A549 (cell line): ENCODE data around the gene GM2A. TPM values are rescaled to one million over a fixed set of nuclear protein-coding genes. Genes with fewer than 3 reads are reported as not detected.

ENCODE experiments used
- ATAC-seq, 2 experiments: fragments of 200-7000 bp in 1 of 2; fragments of >200 bp in 1 of 2; cut with Nextera tagmentation in 1 of 2; cut with Tn5 transposase in 1 of 2; 3 replicates each; pipeline versions ENCODE4 v1.8.0 to v1.9.1; 2018 to 2020; ENCODE audit warnings: mild to moderate bottlenecking in 1 of 2, moderate library complexity in 1 of 2
- CTCF ChIA-PET: fragments of 300-600 bp; sonication (Branson Sonifier 250); formaldehyde crosslinking; extraction: SDS; loops from one replicate; lab custom pipeline; 2021; ENCODE audit warnings: antibody characterized with exemption, inconsistent platforms; lab: Yijun Ruan, JAX
- POLR2A ChIA-PET: fragments of 350-600 bp; formaldehyde crosslinking; extraction: SDS; loops from one replicate; lab custom pipeline; 2021; ENCODE audit warnings: antibody characterized with exemption, inconsistent platforms; lab: Yijun Ruan, JAX
- DNase-seq, 2 experiments: peaks; one replicate each; pipeline versions ENCODE4 v3.0.0 to v3.0.0-alpha.2; 2011 to 2016; ENCODE audit warnings: low read depth in 1 of 2, low spot score in 1 of 2
- FAIRE-seq: peaks from 2 replicates; lab custom pipeline; 2011; peaks lifted over from hg19 to GRCh38; lab: Jason Lieb, UNC
- H3K27ac ChIP-seq, 2 experiments: fragments of >200 bp; sonication (Bioruptor Twin); formaldehyde crosslinking; 3 replicates each; pipeline ENCODE4 v1.5.1; 2016 to 2017
- H3K4me1 ChIP-seq: fragments of >200 bp; sonication (Bioruptor Twin); formaldehyde crosslinking; 3 replicates; pipeline ENCODE4 v1.6.1; 2016
- H3K4me2 ChIP-seq: fragments of >200 bp; sonication (Bioruptor Twin); formaldehyde crosslinking; 3 replicates; pipeline ENCODE4 v1.6.1; 2016
- H3K4me3 ChIP-seq: fragments of >200 bp; sonication (Bioruptor Twin); formaldehyde crosslinking; 3 replicates; pipeline ENCODE4 v1.5.1; 2016
- H3K9me3 ChIP-seq: fragments of >200 bp; sonication (Bioruptor Twin); formaldehyde crosslinking; 3 replicates; pipeline ENCODE4 v1.6.1; 2016
- CBX2 ChIP-seq: fragments of 200-600 bp; sonication (generic); IDR thresholded peaks from 2 replicates; pipeline ENCODE4 v1.6.1; 2016; ENCODE audit warnings: low read depth, mild to moderate bottlenecking, borderline replicate concordance
- CEBPB ChIP-seq, 2 experiments: fragments of >200 bp in 1 of 2; sonication (Bioruptor Twin) in 1 of 2; formaldehyde crosslinking in 1 of 2; IDR thresholded peaks; 2 replicates each; pipeline ENCODE4 v1.6.1; 2012 to 2016
- CHD2 ChIP-seq: fragments of 150-350 bp; IDR thresholded peaks from 2 replicates; pipeline ENCODE4 v1.6.1; 2014; ENCODE audit warnings: low read length; ENCODE audit not compliant: partially characterized antibody
- CHD4 ChIP-seq: fragments of 200-600 bp; sonication (generic); IDR thresholded peaks from 2 replicates; pipeline ENCODE4 v1.6.1; 2016; ENCODE audit warnings: antibody characterized with exemption, mild to moderate bottlenecking, borderline replicate concordance
- EP300 ChIP-seq, 2 experiments: fragments of >200 bp; sonication (Bioruptor Twin); formaldehyde crosslinking; IDR thresholded peaks; 2 replicates in 1 of 2; 3 replicates in 1 of 2; pipeline ENCODE4 v1.6.1; 2016 to 2017
- ESRRA ChIP-seq: fragments of 150-350 bp; IDR thresholded peaks from 2 replicates; pipeline ENCODE4 v1.6.1; 2014; ENCODE audit warnings: mild to moderate bottlenecking, low read length, borderline replicate concordance
- GATA3 ChIP-seq: IDR thresholded peaks from 2 replicates; pipeline ENCODE4 v1.6.1; 2012; ENCODE audit warnings: borderline replicate concordance
- KDM5A ChIP-seq: fragments of 200-600 bp; sonication (generic); IDR thresholded peaks from 2 replicates; pipeline ENCODE4 v1.6.1; 2016; ENCODE audit warnings: antibody characterized with exemption, mild to moderate bottlenecking
- NPAS2 ChIP-seq: fragments of 250-450 bp; sonication (Bioruptor Pico); IDR thresholded peaks from 2 replicates; pipeline ENCODE4 v1.8.0; 2022; ENCODE audit warnings: mild to moderate bottlenecking, moderate library complexity, borderline replicate concordance
- PHF8 ChIP-seq: fragments of 200-600 bp; sonication (generic); IDR thresholded peaks from 2 replicates; pipeline ENCODE4 v1.6.1; 2016; ENCODE audit warnings: low read depth, mild to moderate bottlenecking, antibody characterized with exemption, moderate library complexity, borderline replicate concordance
- POLR2A ChIP-seq: IDR thresholded peaks from 2 replicates; pipeline ENCODE4 v1.6.1; 2012; ENCODE audit warnings: mild to moderate bottlenecking, low read length
- RCOR1 ChIP-seq: fragments of 150-350 bp; IDR thresholded peaks from 2 replicates; pipeline ENCODE4 v1.6.1; 2014; ENCODE audit warnings: antibody characterized with exemption, low read length, low read depth
- RNF2 ChIP-seq: fragments of 200-600 bp; sonication (generic); IDR thresholded peaks from 2 replicates; pipeline ENCODE4 v1.6.1; 2016; ENCODE audit warnings: low read depth, mild to moderate bottlenecking, antibody characterized with exemption, moderate library complexity, borderline replicate concordance
- SREBF2 ChIP-seq: fragments of 450-650 bp; IDR thresholded peaks from 2 replicates; pipeline ENCODE4 v1.6.1; 2014; ENCODE audit warnings: mild to moderate bottlenecking, moderate library complexity
- TFCP2L1 ChIP-seq: fragments of 250-450 bp; sonication (Bioruptor Pico); IDR thresholded peaks from 2 replicates; pipeline ENCODE4 v1.5.0; 2021; ENCODE audit warnings: mild to moderate bottlenecking
- ZC3H11A ChIP-seq: fragments of 450-650 bp; IDR thresholded peaks from 2 replicates; pipeline ENCODE4 v1.6.1; 2014; ENCODE audit warnings: antibody characterized with exemption, mild to moderate bottlenecking
- WGBS: methylation state at CpG from one replicate; pipeline ENCODE4 v1.1.6; 2017; ENCODE audit errors: missing lambda C conversion rate; 5-methylcytosine and 5-hydroxymethylcytosine counted together
- polyA minus RNA-seq: library from RNA; depleted of rRNA, polyadenylated mRNA; stranded (reverse); fragments of >200 nt; gene quantifications from 2 replicates; pipeline ENCODE4 v1.2.3, GENCODE V29; 2011; rRNA and poly(A)+ RNA removed
- polyA plus RNA-seq, 4 experiments: library from polyadenylated mRNA; depleted of rRNA in 3 of 4; stranded (reverse); fragments of >200 nt; fragmentation: RNase III in 1 of 4; extraction: RNeasy Plus Mini Kit Qiagen cat#74134 plus additional on column Dnase treatment in 1 of 4; gene quantifications; 2 replicates in 3 of 4; 3 replicates in 1 of 4; pipeline ENCODE4 v1.2.3, GENCODE V29; 2011 to 2017
- TF ChIP-seq, protein P1 (sequence below): IDR thresholded peaks from 2 replicates; pipeline ENCODE4 v1.6.1; 2012; ENCODE audit warnings: low read depth, borderline replicate concordance
- TF ChIP-seq, protein P2 (sequence below): fragments of 250-450 bp; sonication (Bioruptor Pico); IDR thresholded peaks from 2 replicates; pipeline ENCODE4 v1.5.0; 2020; ENCODE audit warnings: low read depth, mild to moderate bottlenecking, moderate library complexity
- TF ChIP-seq, protein P3 (sequence below): IDR thresholded peaks from 2 replicates; pipeline ENCODE4 v1.6.1; 2012
- TF ChIP-seq, protein P4 (sequence below): fragments of 250-450 bp; sonication (Bioruptor Pico); IDR thresholded peaks from 2 replicates; pipeline ENCODE4 v1.5.0; 2021; ENCODE audit warnings: mild to moderate bottlenecking, moderate library complexity, borderline replicate concordance
- TF ChIP-seq, protein P5 (sequence below): fragments of >200 bp; sonication (Bioruptor Twin); formaldehyde crosslinking; IDR thresholded peaks from 3 replicates; pipeline ENCODE4 v1.5.1; 2016

Gene GM2A
- polyA plus RNA-seq (2011; rRNA removed) (9.6 and 13.8 TPM in 2 replicates), polyA plus RNA-seq (2017; fragmentation: RNase III; extraction: RNeasy Plus Mini Kit Qiagen cat#74134 plus additional on column Dnase treatment) (16.4 to 17.4 TPM (median 17.2 TPM) in 3 replicates), polyA minus RNA-seq (12.8 and 14.3 TPM in 2 replicates)
- 5.9 and 7.8 TPM in 2 replicates for polyA plus RNA-seq (2012; cell fraction: cytosol; rRNA removed)
- 3.9 and 5.2 TPM in 2 replicates for polyA plus RNA-seq (2012; cell fraction: nucleus; rRNA removed)

DNA sequence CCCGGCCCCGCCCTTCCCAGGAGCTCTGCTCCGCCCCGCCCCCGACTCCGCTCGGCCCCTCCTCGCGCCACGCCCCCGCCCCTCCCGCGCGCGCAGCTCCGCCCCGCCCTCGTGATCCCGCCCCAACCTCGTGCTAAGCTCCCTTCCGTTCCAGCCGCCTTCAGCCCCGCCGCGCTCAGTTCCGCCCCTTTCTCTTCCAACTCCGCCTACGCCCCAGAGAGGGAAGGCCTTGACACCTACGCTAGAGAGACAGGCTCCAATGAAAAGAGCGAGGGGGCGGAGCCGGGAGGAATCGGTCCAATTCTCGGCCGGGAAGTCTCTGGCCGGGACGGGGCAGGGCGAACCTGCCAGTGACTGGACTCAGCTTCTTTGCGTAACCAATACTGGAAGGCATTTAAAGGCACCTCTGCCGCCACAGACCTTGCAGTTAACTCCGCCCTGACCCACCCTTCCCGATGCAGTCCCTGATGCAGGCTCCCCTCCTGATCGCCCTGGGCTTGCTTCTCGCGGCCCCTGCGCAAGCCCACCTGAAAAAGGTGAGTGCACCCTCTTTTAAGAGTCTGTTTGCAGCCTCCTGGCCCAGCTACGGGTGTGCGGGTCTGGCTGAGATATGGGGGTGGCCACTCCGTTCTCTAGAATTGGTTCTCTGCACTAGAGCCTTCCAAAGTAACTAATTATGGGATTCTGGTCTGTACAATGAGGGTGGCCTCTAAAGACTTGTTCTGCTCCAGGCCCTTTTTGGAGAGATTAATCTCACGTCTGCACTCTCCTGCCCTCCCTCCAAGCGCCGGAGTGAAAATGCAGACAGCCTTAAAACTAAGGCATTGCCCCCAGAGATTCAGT, at the start of gene GM2A:
Gene GM2A, plus strand, starts transcription at position 424 of the 843 bp plus-strand sequence. Its CDS starts 32 bp downstream, at position 456.
- ATAC-seq, result peak; percentile 96 to 99
- peak within 1 kb of the TSS; percentile 84 for H3K4me2 ChIP-seq
- H3K27ac ChIP-seq, result peak within 1 kb of the TSS; percentile 71 to 86
- H3K4me1 ChIP-seq, result peaks cover 13% of the 10 kb centered on the region; the same call in 2 of the 3 replicates
- DNase-seq, result peak; percentile 98 to 99
- CTCF ChIA-PET, result interaction anchor here (0.7 to 1.9 kb wide), 9 partner anchors 14 to 205 kb away, joined by 3 to 9 read pairs (median 3); partner anchors contain the start of gene SLC36A1
- FAIRE-seq, result no peak
- peak within 1 kb of the TSS; percentile 59 for H3K4me3 ChIP-seq
- POLR2A ChIA-PET, result interaction anchor here (0.6 to 1.6 kb wide), 18 partner anchors 9 to 518 kb away, joined by 3 to 11 read pairs (median 4); partner anchors contain the start of genes ANXA6, CCDC69, DCTN4 and G3BP1
- WGBS, result 8% methylated on average over 19 of the region's 52 CpGs
- TF ChIP-seq KDM5A (no peak), CHD4 (no peak), EP300 (IDR thresholded peaks at IDR 0.05) (no peak), CEBPB (IDR thresholded peaks at IDR 0.05) (peak; percentile 46 to 84; a peak in 3 of 4 replicates), TFCP2L1 (CRISPR knock-in tag) (no peak), NPAS2 (CRISPR knock-in tag) (no peak), CBX2 (no peak), GATA3 (no peak), RCOR1 (no peak), PHF8 (no peak), ZC3H11A (no peak), RNF2 (no peak), POLR2A (peak; percentile 64), CHD2 (no peak), SREBF2 (no peak), ESRRA (no peak)
- TF ChIP-seq, protein P1, sequence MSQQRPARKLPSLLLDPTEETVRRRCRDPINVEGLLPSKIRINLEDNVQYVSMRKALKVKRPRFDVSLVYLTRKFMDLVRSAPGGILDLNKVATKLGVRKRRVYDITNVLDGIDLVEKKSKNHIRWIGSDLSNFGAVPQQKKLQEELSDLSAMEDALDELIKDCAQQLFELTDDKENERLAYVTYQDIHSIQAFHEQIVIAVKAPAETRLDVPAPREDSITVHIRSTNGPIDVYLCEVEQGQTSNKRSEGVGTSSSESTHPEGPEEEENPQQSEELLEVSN, result peak; percentile 69; the same call in 1 of the 2 replicates
- TF ChIP-seq, protein P2, sequence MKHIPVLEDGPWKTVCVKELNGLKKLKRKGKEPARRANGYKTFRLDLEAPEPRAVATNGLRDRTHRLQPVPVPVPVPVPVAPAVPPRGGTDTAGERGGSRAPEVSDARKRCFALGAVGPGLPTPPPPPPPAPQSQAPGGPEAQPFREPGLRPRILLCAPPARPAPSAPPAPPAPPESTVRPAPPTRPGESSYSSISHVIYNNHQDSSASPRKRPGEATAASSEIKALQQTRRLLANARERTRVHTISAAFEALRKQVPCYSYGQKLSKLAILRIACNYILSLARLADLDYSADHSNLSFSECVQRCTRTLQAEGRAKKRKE (CRISPR knock-in tag), result no peak
- TF ChIP-seq, protein P3, sequence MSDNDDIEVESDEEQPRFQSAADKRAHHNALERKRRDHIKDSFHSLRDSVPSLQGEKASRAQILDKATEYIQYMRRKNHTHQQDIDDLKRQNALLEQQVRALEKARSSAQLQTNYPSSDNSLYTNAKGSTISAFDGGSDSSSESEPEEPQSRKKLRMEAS, result 0 out of 2 replicates have a peak, but pooled peaks have one; percentile 32
- TF ChIP-seq, protein P4, sequence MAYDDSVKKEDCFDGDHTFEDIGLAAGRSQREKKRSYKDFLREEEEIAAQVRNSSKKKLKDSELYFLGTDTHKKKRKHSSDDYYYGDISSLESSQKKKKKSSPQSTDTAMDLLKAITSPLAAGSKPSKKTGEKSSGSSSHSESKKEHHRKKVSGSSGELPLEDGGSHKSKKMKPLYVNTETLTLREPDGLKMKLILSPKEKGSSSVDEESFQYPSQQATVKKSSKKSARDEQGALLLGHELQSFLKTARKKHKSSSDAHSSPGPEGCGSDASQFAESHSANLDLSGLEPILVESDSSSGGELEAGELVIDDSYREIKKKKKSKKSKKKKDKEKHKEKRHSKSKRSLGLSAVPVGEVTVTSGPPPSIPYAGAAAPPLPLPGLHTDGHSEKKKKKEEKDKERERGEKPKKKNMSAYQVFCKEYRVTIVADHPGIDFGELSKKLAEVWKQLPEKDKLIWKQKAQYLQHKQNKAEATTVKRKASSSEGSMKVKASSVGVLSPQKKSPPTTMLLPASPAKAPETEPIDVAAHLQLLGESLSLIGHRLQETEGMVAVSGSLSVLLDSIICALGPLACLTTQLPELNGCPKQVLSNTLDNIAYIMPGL (CRISPR knock-in tag), result no peak
- TF ChIP-seq, protein P5, sequence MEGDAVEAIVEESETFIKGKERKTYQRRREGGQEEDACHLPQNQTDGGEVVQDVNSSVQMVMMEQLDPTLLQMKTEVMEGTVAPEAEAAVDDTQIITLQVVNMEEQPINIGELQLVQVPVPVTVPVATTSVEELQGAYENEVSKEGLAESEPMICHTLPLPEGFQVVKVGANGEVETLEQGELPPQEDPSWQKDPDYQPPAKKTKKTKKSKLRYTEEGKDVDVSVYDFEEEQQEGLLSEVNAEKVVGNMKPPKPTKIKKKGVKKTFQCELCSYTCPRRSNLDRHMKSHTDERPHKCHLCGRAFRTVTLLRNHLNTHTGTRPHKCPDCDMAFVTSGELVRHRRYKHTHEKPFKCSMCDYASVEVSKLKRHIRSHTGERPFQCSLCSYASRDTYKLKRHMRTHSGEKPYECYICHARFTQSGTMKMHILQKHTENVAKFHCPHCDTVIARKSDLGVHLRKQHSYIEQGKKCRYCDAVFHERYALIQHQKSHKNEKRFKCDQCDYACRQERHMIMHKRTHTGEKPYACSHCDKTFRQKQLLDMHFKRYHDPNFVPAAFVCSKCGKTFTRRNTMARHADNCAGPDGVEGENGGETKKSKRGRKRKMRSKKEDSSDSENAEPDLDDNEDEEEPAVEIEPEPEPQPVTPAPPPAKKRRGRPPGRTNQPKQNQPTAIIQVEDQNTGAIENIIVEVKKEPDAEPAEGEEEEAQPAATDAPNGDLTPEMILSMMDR, result no peak
- no peaks in the 10 kb centered on the region for H3K9me3 ChIP-seq
